GM23338 (cell line): ENCODE results near the gene CBLC. TPM values are rescaled to one million over a fixed set of nuclear protein-coding genes. Genes with fewer than 3 reads are reported as not detected.

Experiments used
- ATAC-seq: fragments of 200-7000 bp; cut with Tn5 transposase; 3 replicates; pipeline ENCODE4 v1.9.1; 2020
- DNase-seq: peaks from one replicate; pipeline ENCODE4 v3.0.0-alpha.2; 2015; ENCODE audit warnings: low spot score
- H2AFZ ChIP-seq: fragments of 200-600 bp; sonication (generic); 2 replicates; pipeline ENCODE4 v1.8.0; 2016; ENCODE audit warnings: antibody characterized with exemption, mild to moderate bottlenecking, moderate library complexity
- H3F3A ChIP-seq: fragments of 200-600 bp; sonication (generic); replicated peaks from 2 replicates; pipeline ENCODE4 v1.8.0; 2017; ENCODE audit warnings: antibody characterized with exemption, mixed run types, low read depth
- H3K27ac ChIP-seq: fragments of 200-600 bp; sonication (generic); 2 replicates; pipeline ENCODE4 v1.6.1; 2016; ENCODE audit warnings: low read depth
- H3K27me3 ChIP-seq: fragments of 200-600 bp; sonication (generic); 2 replicates; pipeline ENCODE4 v1.8.0; 2016; ENCODE audit warnings: mild to moderate bottlenecking, mixed run types, moderate library complexity; ENCODE audit not compliant: insufficient read depth
- H3K36me3 ChIP-seq: fragments of 200-600 bp; sonication (generic); 2 replicates; pipeline ENCODE4 v1.8.0; 2016; ENCODE audit warnings: mild to moderate bottlenecking; ENCODE audit not compliant: insufficient read depth
- H3K4me1 ChIP-seq: fragments of 200-600 bp; sonication (generic); 2 replicates; pipeline ENCODE4 v1.8.0; 2016; ENCODE audit warnings: mild to moderate bottlenecking, moderate library complexity; ENCODE audit not compliant: insufficient read depth
- H3K4me2 ChIP-seq: fragments of 200-600 bp; sonication (generic); 2 replicates; pipeline ENCODE4 v1.7.1; 2017; ENCODE audit warnings: mixed run types
- H3K4me3 ChIP-seq: fragments of 200-600 bp; sonication (generic); 2 replicates; pipeline ENCODE4 v1.6.1; 2016; ENCODE audit warnings: mixed run types
- H3K79me2 ChIP-seq: fragments of 200-600 bp; sonication (generic); replicated peaks from 2 replicates; pipeline ENCODE4 v1.8.0; 2017; ENCODE audit warnings: mild to moderate bottlenecking; ENCODE audit not compliant: insufficient read depth
- H3K9me2 ChIP-seq: fragments of 200-600 bp; sonication (generic); 2 replicates; pipeline ENCODE4 v1.8.0; 2017; ENCODE audit not compliant: insufficient read depth
- H4K20me1 ChIP-seq: fragments of 200-600 bp; sonication (generic); replicated peaks from 2 replicates; pipeline ENCODE4 v1.8.0; 2017; ENCODE audit warnings: mild to moderate bottlenecking; ENCODE audit not compliant: insufficient read depth
- H3K27ac Mint-ChIP-seq: 2 replicates; pipeline ENCODE4 v1.8.0; 2020; ENCODE audit warnings: inconsistent platforms, mild to moderate bottlenecking, moderate library complexity, mixed read lengths
- H3K27me3 Mint-ChIP-seq: 3 replicates; pipeline ENCODE4 v1.8.0; 2022; ENCODE audit warnings: low read depth, mild to moderate bottlenecking, moderate library complexity, mixed read lengths, inconsistent platforms; ENCODE audit not compliant: insufficient read depth, poor library complexity
- H3K36me3 Mint-ChIP-seq: 3 replicates; pipeline ENCODE4 v1.8.0; 2021; ENCODE audit warnings: low read depth, mild to moderate bottlenecking, inconsistent platforms, moderate library complexity, mixed read lengths
- H3K4me1 Mint-ChIP-seq: 3 replicates; pipeline ENCODE4 v1.8.0; 2020; ENCODE audit warnings: mild to moderate bottlenecking, inconsistent platforms, mixed read lengths
- H3K4me3 Mint-ChIP-seq: 3 replicates; pipeline ENCODE4 v1.8.0; 2021; ENCODE audit warnings: moderate library complexity, mild to moderate bottlenecking, inconsistent platforms, mixed read lengths
- H3K9me3 Mint-ChIP-seq: 3 replicates; pipeline ENCODE4 v1.8.0; 2020; ENCODE audit warnings: moderate library complexity, mild to moderate bottlenecking, inconsistent platforms, mixed read lengths
- CREB1 ChIP-seq: fragments of 250-450 bp; sonication (Bioruptor Pico); IDR thresholded peaks from 2 replicates; pipeline ENCODE4 v1.5.0; 2020; ENCODE audit warnings: low read depth, mild to moderate bottlenecking, moderate library complexity
- ETS1 ChIP-seq: IDR thresholded peaks from 2 replicates; pipeline ENCODE4 v1.6.1; 2016; ENCODE audit warnings: antibody characterized with exemption
- EZH2 ChIP-seq: fragments of 200-600 bp; sonication (generic); IDR thresholded peaks from one replicate; pipeline ENCODE4 v1.8.0; 2017; ENCODE audit warnings: antibody characterized with exemption, mild to moderate bottlenecking, low read depth; ENCODE audit not compliant: unreplicated experiment
- EZH2phosphoT487 ChIP-seq: fragments of 200-600 bp; sonication (generic); IDR thresholded peaks from one replicate; pipeline ENCODE4 v1.8.1; 2018; ENCODE audit warnings: antibody characterized with exemption; ENCODE audit not compliant: unreplicated experiment
- JUNB ChIP-seq: IDR thresholded peaks from one replicate; pipeline ENCODE4 v1.6.1; 2016; ENCODE audit warnings: antibody characterized with exemption; ENCODE audit not compliant: unreplicated experiment
- NANOG ChIP-seq: IDR thresholded peaks from 2 replicates; pipeline ENCODE4 v1.6.1; 2016; ENCODE audit warnings: antibody characterized with exemption, borderline replicate concordance
- POLR2AphosphoS5 ChIP-seq: IDR thresholded peaks from 2 replicates; pipeline ENCODE4 v1.6.1; 2016; ENCODE audit warnings: antibody characterized with exemption, low read depth
- ZNF114 ChIP-seq: fragments of 250-450 bp; sonication (Bioruptor Pico); IDR thresholded peaks from 2 replicates; pipeline ENCODE4 v1.5.0; 2020; ENCODE audit warnings: mild to moderate bottlenecking, moderate library complexity
- ZNF462 ChIP-seq: fragments of 250-450 bp; sonication (Bioruptor Pico); IDR thresholded peaks from 2 replicates; pipeline ENCODE4 v1.5.0; 2020; ENCODE audit warnings: mild to moderate bottlenecking, moderate library complexity
- polyA plus RNA-seq: library from polyadenylated mRNA; unstranded; fragments of >200 nt; fragmentation: Nextera tagmentation; extraction: Ambion mirVana; gene quantifications from 2 replicates; pipeline ENCODE4 v1.2.1, GENCODE V29; 2016
- total RNA-seq: library from RNA; depleted of rRNA; stranded (reverse); fragments of >200 nt; shearing (Covaris generic); gene quantifications from 2 replicates; pipeline ENCODE4 v1.2.3, GENCODE V29; 2014
- TF ChIP-seq, protein P1 (sequence below), 2 experiments: fragments of 200-600 bp in 1 of 2; sonication (generic) in 1 of 2; conservative IDR thresholded peaks; 2 replicates each; pipeline versions ENCODE4 v1.5.1 to v1.6.1; 2016 to 2017; ENCODE audit warnings: antibody characterized with exemption in 2 of 2, low read depth in 2 of 2, mild to moderate bottlenecking in 2 of 2, moderate library complexity in 1 of 2
- TF ChIP-seq, protein P2 (sequence below): IDR thresholded peaks from one replicate; pipeline ENCODE4 v1.6.1; 2018; ENCODE audit warnings: antibody characterized with exemption; ENCODE audit not compliant: unreplicated experiment

Gene CBLC
- total and polyA plus RNA-seq, 2 experiments from 2014 or later, result 14.5 to 29.3 TPM

DNA sequence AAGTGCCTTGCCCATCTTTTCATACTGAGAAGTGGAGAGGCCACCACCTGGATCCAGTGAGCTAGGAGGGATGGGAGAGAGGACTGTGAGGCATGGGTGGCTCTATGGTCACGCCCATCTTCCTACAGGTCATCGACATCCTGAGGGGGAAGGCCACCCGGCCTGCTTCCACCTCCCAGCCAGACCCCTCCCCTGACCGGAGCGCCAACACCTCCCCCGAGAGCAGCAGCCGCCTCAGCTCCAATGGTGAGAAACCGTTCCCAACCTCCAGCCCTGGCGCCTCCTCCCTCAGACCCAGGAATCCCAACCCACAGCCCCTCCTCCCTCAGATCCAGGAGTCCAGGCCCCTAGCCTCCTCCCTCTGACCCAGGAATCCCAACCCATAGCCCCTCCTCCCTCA lies 19.1 kb upstream of the CBLC start (continued):
- no peak for TF ChIP-seq ZNF462 (CRISPR knock-in tag)
- no peak for TF ChIP-seq POLR2AphosphoS5
- no peak for TF ChIP-seq ZNF114 (CRISPR knock-in tag)

DNA sequence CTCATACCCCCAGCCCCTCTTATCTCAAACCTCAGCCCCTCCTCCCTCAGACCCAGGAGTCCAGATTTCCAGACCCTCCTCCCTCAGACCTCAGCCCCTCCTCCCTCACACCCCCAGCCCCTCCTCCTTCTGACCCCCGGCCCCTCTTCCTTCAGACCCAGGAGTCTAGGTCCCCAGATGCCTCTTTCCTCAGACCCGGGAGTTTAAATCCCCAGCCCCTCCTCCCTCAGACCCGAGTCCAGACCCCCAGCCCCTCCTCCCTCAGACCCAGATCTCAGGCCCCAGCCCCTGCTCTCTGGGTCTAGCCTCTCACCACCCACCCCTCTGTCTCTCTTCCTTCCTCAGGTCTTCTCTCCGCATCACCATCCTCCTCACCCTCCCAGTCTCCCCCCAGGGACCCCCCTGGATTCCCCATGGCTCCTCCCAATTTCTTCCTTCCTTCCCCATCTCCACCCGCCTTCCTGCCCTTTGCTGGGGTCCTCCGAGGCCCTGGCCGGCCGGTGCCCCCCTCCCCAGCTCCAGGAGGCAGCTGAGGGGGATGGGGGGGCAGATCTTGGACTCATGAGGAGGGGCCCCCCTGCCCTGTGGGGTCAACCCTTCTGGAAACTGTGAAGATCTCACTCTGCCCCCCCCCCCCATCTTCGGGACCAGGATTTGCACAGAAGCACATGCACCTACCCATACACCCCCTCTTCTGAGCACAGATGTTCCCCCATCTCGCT lies 18.4 kb upstream of the CBLC start:
- Histone ChIP-seq H3F3A (0 out of 2 replicates have a peak, but pooled peaks cover 14% of the 10 kb centered on the region), H2AFZ (no peak overlapping the region), H4K20me1 (no peaks in the 10 kb centered on the region), H3K79me2 (no peaks in the 10 kb centered on the region), H3K9me2 (no peaks in the 10 kb centered on the region), H3K4me1 (peaks cover 22% of the 10 kb centered on the region), H3K4me2 (no peak overlapping the region), H3K27ac (no peak overlapping the region), H3K36me3 (no peaks in the 10 kb centered on the region), H3K4me3 (no peak overlapping the region), H3K27me3 (peaks cover 44% of the 10 kb centered on the region)
- H3K4me3 Mint-ChIP-seq, result no peak overlapping the region; the same call in 2 of the 3 replicates
- H3K4me1 Mint-ChIP-seq, result peaks cover 22% of the 10 kb centered on the region
- H3K36me3 Mint-ChIP-seq, result no peaks in the 10 kb centered on the region
- H3K9me3 Mint-ChIP-seq, result no peaks in the 10 kb centered on the region
- ATAC-seq (no peak), DNase-seq (no peak)
- no peak overlapping the region for H3K27ac Mint-ChIP-seq
- peaks cover 44% of the 10 kb centered on the region for H3K27me3 Mint-ChIP-seq
- TF ChIP-seq POLR2AphosphoS5 (no peak), CREB1 (no peak), NANOG (no peak), EZH2 (no peak), JUNB (no peak), EZH2phosphoT487 (no peak), ZNF114 (CRISPR knock-in tag) (no peak), ETS1 (no peak)
- TF ChIP-seq, protein P1, sequence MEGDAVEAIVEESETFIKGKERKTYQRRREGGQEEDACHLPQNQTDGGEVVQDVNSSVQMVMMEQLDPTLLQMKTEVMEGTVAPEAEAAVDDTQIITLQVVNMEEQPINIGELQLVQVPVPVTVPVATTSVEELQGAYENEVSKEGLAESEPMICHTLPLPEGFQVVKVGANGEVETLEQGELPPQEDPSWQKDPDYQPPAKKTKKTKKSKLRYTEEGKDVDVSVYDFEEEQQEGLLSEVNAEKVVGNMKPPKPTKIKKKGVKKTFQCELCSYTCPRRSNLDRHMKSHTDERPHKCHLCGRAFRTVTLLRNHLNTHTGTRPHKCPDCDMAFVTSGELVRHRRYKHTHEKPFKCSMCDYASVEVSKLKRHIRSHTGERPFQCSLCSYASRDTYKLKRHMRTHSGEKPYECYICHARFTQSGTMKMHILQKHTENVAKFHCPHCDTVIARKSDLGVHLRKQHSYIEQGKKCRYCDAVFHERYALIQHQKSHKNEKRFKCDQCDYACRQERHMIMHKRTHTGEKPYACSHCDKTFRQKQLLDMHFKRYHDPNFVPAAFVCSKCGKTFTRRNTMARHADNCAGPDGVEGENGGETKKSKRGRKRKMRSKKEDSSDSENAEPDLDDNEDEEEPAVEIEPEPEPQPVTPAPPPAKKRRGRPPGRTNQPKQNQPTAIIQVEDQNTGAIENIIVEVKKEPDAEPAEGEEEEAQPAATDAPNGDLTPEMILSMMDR (conservative IDR thresholded peaks at IDR 0.05; ENCODE audit: low read depth in 2 of 2), result no peak
- TF ChIP-seq, protein P2, sequence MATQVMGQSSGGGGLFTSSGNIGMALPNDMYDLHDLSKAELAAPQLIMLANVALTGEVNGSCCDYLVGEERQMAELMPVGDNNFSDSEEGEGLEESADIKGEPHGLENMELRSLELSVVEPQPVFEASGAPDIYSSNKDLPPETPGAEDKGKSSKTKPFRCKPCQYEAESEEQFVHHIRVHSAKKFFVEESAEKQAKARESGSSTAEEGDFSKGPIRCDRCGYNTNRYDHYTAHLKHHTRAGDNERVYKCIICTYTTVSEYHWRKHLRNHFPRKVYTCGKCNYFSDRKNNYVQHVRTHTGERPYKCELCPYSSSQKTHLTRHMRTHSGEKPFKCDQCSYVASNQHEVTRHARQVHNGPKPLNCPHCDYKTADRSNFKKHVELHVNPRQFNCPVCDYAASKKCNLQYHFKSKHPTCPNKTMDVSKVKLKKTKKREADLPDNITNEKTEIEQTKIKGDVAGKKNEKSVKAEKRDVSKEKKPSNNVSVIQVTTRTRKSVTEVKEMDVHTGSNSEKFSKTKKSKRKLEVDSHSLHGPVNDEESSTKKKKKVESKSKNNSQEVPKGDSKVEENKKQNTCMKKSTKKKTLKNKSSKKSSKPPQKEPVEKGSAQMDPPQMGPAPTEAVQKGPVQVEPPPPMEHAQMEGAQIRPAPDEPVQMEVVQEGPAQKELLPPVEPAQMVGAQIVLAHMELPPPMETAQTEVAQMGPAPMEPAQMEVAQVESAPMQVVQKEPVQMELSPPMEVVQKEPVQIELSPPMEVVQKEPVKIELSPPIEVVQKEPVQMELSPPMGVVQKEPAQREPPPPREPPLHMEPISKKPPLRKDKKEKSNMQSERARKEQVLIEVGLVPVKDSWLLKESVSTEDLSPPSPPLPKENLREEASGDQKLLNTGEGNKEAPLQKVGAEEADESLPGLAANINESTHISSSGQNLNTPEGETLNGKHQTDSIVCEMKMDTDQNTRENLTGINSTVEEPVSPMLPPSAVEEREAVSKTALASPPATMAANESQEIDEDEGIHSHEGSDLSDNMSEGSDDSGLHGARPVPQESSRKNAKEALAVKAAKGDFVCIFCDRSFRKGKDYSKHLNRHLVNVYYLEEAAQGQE, result no peak
